DND-41 (cell line): ENCODE data around the gene GNG13.

Source experiments
- EZH2 ChIP-seq: IDR thresholded peaks from 3 replicates; pipeline ENCODE4 v1.6.1; 2012; ENCODE audit warnings: borderline replicate concordance, low read depth, mild to moderate bottlenecking, moderate library complexity, low read length, inconsistent platforms; ENCODE audit not compliant: severe bottlenecking
- TF ChIP-seq, protein P1 (sequence below): IDR thresholded peaks from 2 replicates; pipeline ENCODE4 v1.5.1; 2012; ENCODE audit warnings: borderline replicate concordance, low read length, moderate library complexity, mild to moderate bottlenecking; ENCODE audit not compliant: poor library complexity, severe bottlenecking; ENCODE audit errors: extremely low read depth

- TF ChIP-seq, protein P1, sequence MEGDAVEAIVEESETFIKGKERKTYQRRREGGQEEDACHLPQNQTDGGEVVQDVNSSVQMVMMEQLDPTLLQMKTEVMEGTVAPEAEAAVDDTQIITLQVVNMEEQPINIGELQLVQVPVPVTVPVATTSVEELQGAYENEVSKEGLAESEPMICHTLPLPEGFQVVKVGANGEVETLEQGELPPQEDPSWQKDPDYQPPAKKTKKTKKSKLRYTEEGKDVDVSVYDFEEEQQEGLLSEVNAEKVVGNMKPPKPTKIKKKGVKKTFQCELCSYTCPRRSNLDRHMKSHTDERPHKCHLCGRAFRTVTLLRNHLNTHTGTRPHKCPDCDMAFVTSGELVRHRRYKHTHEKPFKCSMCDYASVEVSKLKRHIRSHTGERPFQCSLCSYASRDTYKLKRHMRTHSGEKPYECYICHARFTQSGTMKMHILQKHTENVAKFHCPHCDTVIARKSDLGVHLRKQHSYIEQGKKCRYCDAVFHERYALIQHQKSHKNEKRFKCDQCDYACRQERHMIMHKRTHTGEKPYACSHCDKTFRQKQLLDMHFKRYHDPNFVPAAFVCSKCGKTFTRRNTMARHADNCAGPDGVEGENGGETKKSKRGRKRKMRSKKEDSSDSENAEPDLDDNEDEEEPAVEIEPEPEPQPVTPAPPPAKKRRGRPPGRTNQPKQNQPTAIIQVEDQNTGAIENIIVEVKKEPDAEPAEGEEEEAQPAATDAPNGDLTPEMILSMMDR, result no peak
- TF ChIP-seq EZH2, result no peak
These were observed 23.7 kb upstream of the GNG13 start for GRCh38 chr16:824194-824593.
